Stimulated activated CD4-positive, alpha-beta T cell treated with anti-CD3 and anti-CD28 coated beads, Interleukin-1b, Interleukin-23, amount 100 ng/mL, for 48 hours (primary cell): ENCODE data around the gene YOD1.

Source experiments
- DNase-seq: peaks from one replicate; pipeline ENCODE4 v3.0.0-alpha.2; 2020

The YOD1 gene

GRCh38 chr1:207004931-207005830 is 45.8 kb downstream of the YOD1 start:
- no peak for DNase-seq

- no peak for DNase-seq
Observed at GRCh38 chr1:207003210-207003609, 47.8 kb downstream of the YOD1 start.

- DNase-seq: no peak
Observed at GRCh38 chr1:207002724-207003146, 48.3 kb downstream of the YOD1 start.

- DNase-seq: no peak
Observed at GRCh38 chr1:207001492-207002245, 49.3 kb downstream of the YOD1 start.

GRCh38 chr1:207000651-207001291 is 50.2 kb downstream of the YOD1 start:
- DNase-seq: no peak

GRCh38 chr1:206998816-206999215 is 52.2 kb downstream of the YOD1 start:
- no peak for DNase-seq
